ENCODE results near the gene TMPRSS11E. TPM values are rescaled to one million over a fixed set of nuclear protein-coding genes. Genes with fewer than 3 reads are reported as not detected.

Gene TMPRSS11E
- total RNA-seq, 1 donor from 2014 or later = not detected

GRCh38 chr4:68465058-68465457 is 17.8 kb downstream of the TMPRSS11E start:
- no peak for TF ChIP-seq CTCF (IDR thresholded peaks at IDR 0.05)
- intact Hi-C loops (cut with DNase I) = no loop called here
- DNase-seq (no peak), ATAC-seq (no peak)
- Histone ChIP-seq H3K4me3 (no peak overlapping the region), H3K27me3 (ENCODE audit: low read depth) (no peaks in the 10 kb centered on the region), H3K9me3 (no peaks in the 10 kb centered on the region), H3K36me3 (no peaks in the 10 kb centered on the region), H3K4me1 (no peaks in the 10 kb centered on the region), H3K27ac (no peak overlapping the region)

- no peak for ATAC-seq
- H3K4me1 ChIP-seq = no peaks in the 10 kb centered on the region
- no peaks in the 10 kb centered on the region for H3K9me3 ChIP-seq
- DNase-seq = no peak
- intact Hi-C loops (cut with DNase I) = no loop called here
- no peaks in the 10 kb centered on the region for H3K27me3 ChIP-seq (ENCODE audit: low read depth)
- no peak overlapping the region for H3K27ac ChIP-seq
- no peaks in the 10 kb centered on the region for H3K36me3 ChIP-seq
- no peak overlapping the region for H3K4me3 ChIP-seq
- no peak for TF ChIP-seq CTCF (IDR thresholded peaks at IDR 0.05)
Measured at GRCh38 chr4:68466185-68466584, 18.9 kb downstream of the TMPRSS11E start.

- intact Hi-C loops (cut with DNase I) = no loop called here
- ATAC-seq = no peak
- no peak for TF ChIP-seq CTCF (IDR thresholded peaks at IDR 0.05)
Measured at GRCh38 chr4:68466751-68467150, 19.5 kb downstream of the TMPRSS11E start.

GRCh38 chr4:68469482-68469881 is 22.2 kb downstream of the TMPRSS11E start:
- TF ChIP-seq CTCF (IDR thresholded peaks at IDR 0.05) = no peak
- Histone ChIP-seq H3K4me1 (no peaks in the 10 kb centered on the region), H3K27ac (no peak overlapping the region), H3K27me3 (ENCODE audit: low read depth) (no peaks in the 10 kb centered on the region), H3K36me3 (no peaks in the 10 kb centered on the region), H3K4me3 (no peak overlapping the region), H3K9me3 (no peaks in the 10 kb centered on the region)
- intact Hi-C loops (cut with DNase I) = no loop called here
- no peak for DNase-seq
- no peak for ATAC-seq

More at GRCh38 chr4:68466751-68467150, 19.5 kb downstream of the TMPRSS11E start:
- no peaks in the 10 kb centered on the region for H3K36me3 ChIP-seq
- no peaks in the 10 kb centered on the region for H3K4me1 ChIP-seq
- H3K27me3 ChIP-seq (ENCODE audit: low read depth) = no peaks in the 10 kb centered on the region
- H3K9me3 ChIP-seq = no peaks in the 10 kb centered on the region
- no peak overlapping the region for H3K4me3 ChIP-seq
- no peak for DNase-seq
- H3K27ac ChIP-seq = no peak overlapping the region

- no peaks in the 10 kb centered on the region for H3K27me3 ChIP-seq (ENCODE audit: low read depth)
- no peaks in the 10 kb centered on the region for H3K36me3 ChIP-seq
- DNase-seq (no peak), ATAC-seq (no peak)
- no peak for TF ChIP-seq CTCF (IDR thresholded peaks at IDR 0.05)
- no peak overlapping the region for H3K27ac ChIP-seq
- H3K4me3 ChIP-seq = no peak overlapping the region
- H3K4me1 ChIP-seq = no peaks in the 10 kb centered on the region
- H3K9me3 ChIP-seq = no peaks in the 10 kb centered on the region
- intact Hi-C loops (cut with DNase I) = no loop called here
Measured at GRCh38 chr4:68476191-68476590, 28.9 kb downstream of the TMPRSS11E start.

GRCh38 chr4:68489338-68489737 is 42.1 kb downstream of the TMPRSS11E start:
- no peaks in the 10 kb centered on the region for H3K9me3 ChIP-seq
- ATAC-seq = no peak
- no peak for TF ChIP-seq CTCF (IDR thresholded peaks at IDR 0.05)
- H3K4me1 ChIP-seq = no peaks in the 10 kb centered on the region
- no peak overlapping the region for H3K4me3 ChIP-seq
- no peaks in the 10 kb centered on the region for H3K27me3 ChIP-seq (ENCODE audit: low read depth)
- intact Hi-C loops (cut with DNase I) = no loop called here
- no peaks in the 10 kb centered on the region for H3K36me3 ChIP-seq
- H3K27ac ChIP-seq = no peak overlapping the region
- DNase-seq = no peak

Data from lower lobe of right lung (tissue), 2 donors.